Thymus (tissue), 2 donors: Measurements from ENCODE around the gene CISTR. TPM values are rescaled to one million over a fixed set of nuclear protein-coding genes. Genes with fewer than 3 reads are reported as not detected.

Experiments used
- polyA plus RNA-seq: library from polyadenylated mRNA; stranded (reverse); fragments of 200-250 nt; gene quantifications from one replicate; pipeline ENCODE4 v1.2.3, GENCODE V29; 2013
- total RNA-seq: library from RNA; stranded (reverse); fragments of 120-200 nt; gene quantifications from one replicate; pipeline ENCODE4 v1.2.4, GENCODE V29; 2013
- donor health status: healthy.

CISTR gene
- total and polyA plus RNA-seq, 2 donors: not detected

Other genes with a start within 250 kb of the CISTR start
- 0.38 TPM for gene NPFF, start 244.5 kb downstream of the CISTR start, total RNA-seq
- gene NPFF, start 244.5 kb downstream of the CISTR start, polyA plus RNA-seq: 3.7 TPM
- 6.0 TPM for gene ATF7, start 125.6 kb downstream of the CISTR start, total RNA-seq
- 15.8 TPM for gene ATF7, start 125.6 kb downstream of the CISTR start, polyA plus RNA-seq
- 272 TPM for gene ATP5MC2, start 75.9 kb downstream of the CISTR start, total RNA-seq
- gene ATP5MC2, start 75.9 kb downstream of the CISTR start, polyA plus RNA-seq: 335 TPM
- 55.3 TPM for gene CALCOCO1, start 24.5 kb downstream of the CISTR start, total RNA-seq
- gene CALCOCO1, start 24.5 kb downstream of the CISTR start, polyA plus RNA-seq: 92.9 TPM
- gene HOXC13, start 186.9 kb upstream of the CISTR start, total RNA-seq: 0.05 TPM
- 0.07 TPM for gene HOXC13, start 186.9 kb upstream of the CISTR start, polyA plus RNA-seq
- 0.05 TPM for gene HOXC12, start 202.9 kb upstream of the CISTR start, total RNA-seq
- gene HOXC12, start 202.9 kb upstream of the CISTR start, polyA plus RNA-seq: 0.07 TPM
- gene HOXC11, start 221.1 kb upstream of the CISTR start, total RNA-seq: not detected
- 0.21 TPM for gene HOXC11, start 221.1 kb upstream of the CISTR start, polyA plus RNA-seq
- not detected for gene HOTAIR, start 223.0 kb upstream of the CISTR start, total RNA-seq
- gene HOTAIR, start 223.0 kb upstream of the CISTR start, polyA plus RNA-seq: 0.25 TPM
- gene HOXC10, start 233.2 kb upstream of the CISTR start, total RNA-seq: not detected
- gene HOXC10, start 233.2 kb upstream of the CISTR start, polyA plus RNA-seq: 0.14 TPM
- gene HOXC9, start 248.2 kb upstream of the CISTR start, total RNA-seq: 0.09 TPM
- gene HOXC9, start 248.2 kb upstream of the CISTR start, polyA plus RNA-seq: 0.43 TPM